Subcutaneous adipose tissue (tissue), 4 donors: ENCODE measurements around the gene KNCN. TPM values are rescaled to one million over a fixed set of nuclear protein-coding genes. Genes with fewer than 3 reads are reported as not detected.

ENCODE experiments used
- total RNA-seq, 4 donors: library from RNA; depleted of rRNA; stranded (reverse); fragments of >200 nt; gene quantifications; one replicate each; pipeline ENCODE4 v1.1.0, GENCODE V29; 2016
- TF ChIP-seq, protein P1 (sequence below): fragments of 450-650 bp; IDR thresholded peaks from one replicate; pipeline ENCODE4 v1.5.1; 2016; ENCODE audit warnings: low read depth, mild to moderate bottlenecking, control low read depth, antibody characterized with exemption, moderate library complexity

Gene KNCN
- total RNA-seq, 4 donors from 2014 or later: not detected

DNA sequence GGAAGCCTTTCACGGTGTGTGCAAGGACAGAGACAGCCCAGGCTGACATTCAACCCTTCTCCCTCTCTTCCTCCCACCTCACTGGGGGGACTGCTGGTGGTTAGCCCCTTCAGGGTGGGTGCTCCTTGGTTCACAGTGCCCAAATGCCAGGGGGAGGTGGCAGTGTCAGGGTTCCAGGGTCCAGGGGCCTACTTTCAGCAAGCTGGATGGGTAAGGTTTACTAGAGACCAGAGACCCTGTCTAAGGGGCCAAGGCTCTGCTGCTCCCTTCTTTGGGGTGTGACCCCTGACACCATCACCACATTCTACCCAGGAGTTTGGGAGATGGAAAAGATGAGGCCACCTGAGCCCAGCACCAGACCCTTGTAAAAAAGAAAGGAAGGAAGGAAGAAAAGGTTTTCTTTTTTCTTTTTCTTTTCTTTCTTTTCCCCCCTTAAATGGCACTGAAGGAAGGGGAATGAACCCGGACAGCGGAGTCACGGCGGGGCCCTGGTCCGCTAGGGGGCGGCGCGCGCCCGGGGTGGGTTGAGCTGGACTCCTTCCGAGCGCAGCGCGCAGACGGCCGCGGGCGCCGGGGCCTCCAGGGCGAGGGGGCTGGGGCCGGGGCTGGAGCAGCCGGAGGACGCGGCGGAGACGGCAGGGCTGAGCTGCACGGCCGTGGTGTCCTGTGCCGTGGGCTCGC, 18.8 kb downstream of the KNCN start:
- TF ChIP-seq, protein P1, sequence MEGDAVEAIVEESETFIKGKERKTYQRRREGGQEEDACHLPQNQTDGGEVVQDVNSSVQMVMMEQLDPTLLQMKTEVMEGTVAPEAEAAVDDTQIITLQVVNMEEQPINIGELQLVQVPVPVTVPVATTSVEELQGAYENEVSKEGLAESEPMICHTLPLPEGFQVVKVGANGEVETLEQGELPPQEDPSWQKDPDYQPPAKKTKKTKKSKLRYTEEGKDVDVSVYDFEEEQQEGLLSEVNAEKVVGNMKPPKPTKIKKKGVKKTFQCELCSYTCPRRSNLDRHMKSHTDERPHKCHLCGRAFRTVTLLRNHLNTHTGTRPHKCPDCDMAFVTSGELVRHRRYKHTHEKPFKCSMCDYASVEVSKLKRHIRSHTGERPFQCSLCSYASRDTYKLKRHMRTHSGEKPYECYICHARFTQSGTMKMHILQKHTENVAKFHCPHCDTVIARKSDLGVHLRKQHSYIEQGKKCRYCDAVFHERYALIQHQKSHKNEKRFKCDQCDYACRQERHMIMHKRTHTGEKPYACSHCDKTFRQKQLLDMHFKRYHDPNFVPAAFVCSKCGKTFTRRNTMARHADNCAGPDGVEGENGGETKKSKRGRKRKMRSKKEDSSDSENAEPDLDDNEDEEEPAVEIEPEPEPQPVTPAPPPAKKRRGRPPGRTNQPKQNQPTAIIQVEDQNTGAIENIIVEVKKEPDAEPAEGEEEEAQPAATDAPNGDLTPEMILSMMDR: no peak

DNA sequence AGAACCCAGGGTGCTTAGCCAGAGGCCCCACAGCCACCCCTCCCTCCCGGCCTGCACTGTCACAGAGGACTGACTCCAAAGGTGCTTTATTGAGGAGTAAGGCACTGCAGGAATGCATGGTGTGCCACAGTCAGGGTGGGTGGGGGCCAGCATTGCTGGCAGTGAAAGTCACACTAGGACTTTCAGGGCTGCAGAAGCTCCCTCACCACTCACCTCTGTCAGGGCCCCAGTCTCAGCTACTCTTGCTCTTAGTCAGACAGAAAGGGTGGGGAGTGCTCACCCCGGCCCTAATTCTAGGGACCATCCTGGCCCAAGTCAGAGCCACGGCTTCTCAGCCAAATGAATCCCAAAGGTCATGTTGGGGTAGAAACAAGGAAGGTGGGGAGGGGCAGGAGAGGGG, 19.4 kb downstream of the KNCN start:
- TF ChIP-seq, protein P1: no peak

GRCh38 chr1:46530791-46531409, 20.5 kb downstream of the KNCN start:
- TF ChIP-seq, protein P1: no peak

DNA sequence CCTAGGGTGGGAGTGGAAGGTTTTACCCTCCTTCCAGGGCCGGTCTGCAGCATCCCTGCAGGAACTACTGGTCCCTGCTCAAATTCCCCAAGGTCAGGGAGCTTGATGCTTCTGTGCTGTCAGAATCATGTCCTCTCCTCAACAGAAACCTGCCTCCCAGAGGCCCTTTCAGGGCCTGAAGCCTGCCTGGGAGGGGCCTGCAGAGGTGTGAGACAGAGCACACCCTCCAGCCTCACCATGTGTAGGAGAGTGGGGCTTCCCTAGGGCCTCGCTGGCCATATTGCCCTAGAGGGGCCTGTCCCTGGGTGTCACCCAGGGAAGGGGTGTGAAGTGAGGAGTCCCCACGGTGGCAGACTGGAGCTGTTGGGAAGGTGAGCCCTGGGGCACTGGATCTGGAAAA, 21.1 kb downstream of the KNCN start:
- TF ChIP-seq, protein P1: no peak

DNA sequence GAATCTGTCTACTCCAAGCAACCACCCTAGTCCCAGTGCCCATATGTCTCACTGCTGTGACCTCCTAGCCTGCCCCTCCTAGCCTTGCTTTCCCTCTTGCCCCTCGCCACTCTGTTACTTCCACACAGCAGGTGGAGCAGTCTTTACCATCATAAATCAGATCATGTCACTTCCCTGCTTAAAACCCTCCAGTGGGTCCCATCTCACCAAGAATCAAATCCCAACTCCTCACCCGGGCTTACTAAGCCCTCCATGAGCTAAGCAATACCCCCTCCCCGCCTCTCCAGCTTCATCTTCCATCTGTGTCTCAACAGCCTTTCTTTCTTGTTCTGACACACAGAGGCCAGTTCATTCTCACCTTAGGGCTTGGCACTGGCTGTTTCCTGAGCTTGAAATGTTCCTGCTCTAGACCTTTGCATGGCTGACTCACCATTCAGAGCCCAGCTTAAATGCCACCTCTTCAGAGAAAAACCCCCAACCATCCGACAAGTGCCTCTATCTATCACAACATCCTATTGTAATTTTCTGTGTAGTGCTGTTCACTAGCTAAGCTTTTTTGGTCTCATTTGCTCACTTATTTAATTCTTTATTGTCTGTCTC, 22.3 kb downstream of the KNCN start:
- TF ChIP-seq, protein P1: no peak

DNA sequence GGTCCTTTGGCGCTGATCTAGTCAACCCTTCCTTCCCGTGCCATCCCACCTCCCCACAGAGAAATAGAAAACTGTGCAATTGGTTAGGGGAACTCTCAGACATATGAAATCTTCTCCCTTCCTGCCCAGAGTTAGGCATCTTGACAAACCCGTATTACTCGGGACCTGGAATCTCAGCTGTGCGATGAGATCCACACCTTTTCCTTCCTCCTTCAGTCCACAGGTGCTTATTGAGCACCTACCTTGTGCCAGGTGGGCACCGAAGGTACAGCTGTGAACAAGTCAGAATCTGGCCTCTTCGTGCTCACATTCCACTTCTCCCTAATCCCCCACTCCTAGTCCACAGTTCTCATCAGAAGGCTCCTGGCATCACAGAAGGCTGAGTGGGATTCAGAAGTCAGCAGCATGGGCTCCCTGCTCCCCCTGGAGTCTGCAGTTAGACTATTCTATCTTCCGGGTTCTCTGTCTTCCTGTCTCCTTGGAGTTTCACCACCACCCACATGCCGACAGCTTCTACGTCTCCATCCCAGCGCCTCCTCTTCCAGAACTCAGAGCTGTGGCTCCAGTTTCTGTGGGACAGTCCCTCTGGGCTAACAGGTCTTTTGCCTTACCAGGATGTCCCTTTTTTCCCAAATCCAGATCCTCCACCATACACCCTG, 23.0 kb downstream of the KNCN start:
- TF ChIP-seq, protein P1: no peak
